Suprapubic skin (tissue), 4 donors: ENCODE measurements around the gene IGFBP7. TPM values are rescaled to one million over a fixed set of nuclear protein-coding genes. Genes with fewer than 3 reads are reported as not detected.

Experiments
- DNase-seq, 2 donors: peaks; one replicate each; pipeline ENCODE4 v3.0.0-alpha.2; 2019; ENCODE audit warnings: low spot score in 2 of 2
- H3K27ac ChIP-seq: fragments of 200-600 bp; sonication (generic); one replicate; pipeline ENCODE4 v1.5.1; 2019
- H3K27me3 ChIP-seq: fragments of 200-600 bp; sonication (generic); one replicate; pipeline ENCODE4 v1.5.1; 2019
- H3K36me3 ChIP-seq: fragments of 200-600 bp; sonication (generic); one replicate; pipeline ENCODE4 v1.5.1; 2019
- H3K4me1 ChIP-seq: fragments of 200-600 bp; sonication (generic); one replicate; pipeline ENCODE4 v1.5.1; 2019
- H3K4me3 ChIP-seq: fragments of 200-600 bp; sonication (generic); one replicate; pipeline ENCODE4 v1.5.1; 2019; ENCODE audit warnings: mild to moderate bottlenecking
- H3K9me3 ChIP-seq: fragments of 200-600 bp; sonication (generic); one replicate; pipeline ENCODE4 v1.5.1; 2019
- CTCF ChIP-seq, 2 donors: fragments of 200-600 bp in 1 of 2; fragments of 450-650 bp in 1 of 2; sonication (generic) in 1 of 2; IDR thresholded peaks; one replicate each; pipeline ENCODE4 v1.5.1; 2016 to 2019; ENCODE audit warnings: antibody characterized with exemption in 2 of 2, mild to moderate bottlenecking in 1 of 2, moderate library complexity in 1 of 2
- EP300 ChIP-seq: sonication (generic); formaldehyde crosslinking; IDR thresholded peaks from one replicate; pipeline ENCODE4 v1.6.1; 2017; ENCODE audit warnings: antibody characterized with exemption
- POLR2A ChIP-seq, 2 donors: fragments of 450-650 bp; IDR thresholded peaks; one replicate each; pipeline ENCODE4 v1.6.1; 2017; ENCODE audit warnings: antibody characterized with exemption in 2 of 2, mild to moderate bottlenecking in 2 of 2, moderate library complexity in 2 of 2
- POLR2AphosphoS5 ChIP-seq, 3 donors: sonication (generic); formaldehyde crosslinking; IDR thresholded peaks; one replicate each; pipeline ENCODE4 v1.6.1; 2017; ENCODE audit warnings: antibody characterized with exemption in 3 of 3
- WGBS: methylation state at CpG from one replicate; pipeline ENCODE4 v1.1.5; 2018; 5-methylcytosine and 5-hydroxymethylcytosine counted together
- total RNA-seq, 4 donors: library from RNA; depleted of rRNA; stranded (reverse); fragments of >200 nt; gene quantifications; one replicate each; pipeline ENCODE4 v1.1.0, GENCODE V29; 2016

Gene IGFBP7
- total RNA-seq, 4 donors from 2014 or later = 85.3 to 152 (median 125) TPM

DNA sequence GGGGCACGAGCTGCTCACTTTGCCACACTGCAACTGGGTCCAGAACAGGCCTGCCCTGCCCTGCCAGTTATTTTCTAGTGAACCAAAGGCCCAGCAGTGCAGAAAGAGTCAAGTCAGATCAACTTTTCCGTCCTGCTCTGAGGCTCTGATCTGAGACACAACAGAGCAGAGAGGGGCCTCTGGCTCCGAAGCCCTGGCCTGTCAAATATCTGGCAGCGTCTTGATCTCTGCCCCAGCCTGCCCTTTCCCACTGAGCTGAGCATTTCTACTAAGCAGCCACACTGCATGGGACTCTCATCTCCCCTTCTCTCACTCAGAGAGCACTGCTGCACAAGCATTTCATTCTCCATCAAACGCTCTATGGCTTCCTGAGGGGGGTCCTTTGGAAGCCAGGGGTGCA is 11.8 kb downstream of the IGFBP7 start:
- WGBS = 51% methylated on average over 5 of the region's 5 CpGs
- Histone ChIP-seq H3K27ac (peak overlapping the region; percentile 56), H3K9me3 (no peaks in the 10 kb centered on the region), H3K36me3 (no peaks in the 10 kb centered on the region), H3K4me1 (peaks cover 74% of the 10 kb centered on the region), H3K4me3 (no peak overlapping the region), H3K27me3 (no peaks in the 10 kb centered on the region)
- TF ChIP-seq POLR2AphosphoS5 (IDR thresholded peaks at IDR 0.05) (no peak), EP300 (no peak), CTCF (IDR thresholded peaks at IDR 0.05) (no peak), POLR2A (IDR thresholded peaks at IDR 0.05) (no peak)
- no peak for DNase-seq

DNA sequence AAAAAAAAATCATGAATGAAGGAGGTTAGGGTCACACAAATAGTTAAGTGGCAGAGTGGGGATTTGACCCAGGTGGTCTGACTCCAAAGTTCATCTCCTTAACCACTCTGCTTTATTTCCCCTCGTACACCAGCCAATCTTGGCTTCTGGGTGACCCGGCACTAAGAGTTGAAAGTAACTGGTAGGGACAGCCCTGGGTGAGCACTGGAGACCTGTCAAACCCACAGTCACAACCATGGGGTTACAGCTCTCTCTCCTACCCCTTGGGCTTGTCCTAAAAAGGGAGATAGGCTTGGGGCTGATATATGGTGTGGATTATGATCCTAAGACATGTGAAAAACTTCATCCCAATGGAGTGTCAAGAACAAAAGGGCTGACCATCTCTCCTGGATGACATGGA is 12.5 kb downstream of the IGFBP7 start:
- no peaks in the 10 kb centered on the region for H3K9me3 ChIP-seq
- 81% methylated on average over 2 of the region's 2 CpGs for WGBS
- H3K27ac ChIP-seq = peak overlapping the region; percentile 56
- no peak for TF ChIP-seq EP300
- no peak for TF ChIP-seq POLR2A (IDR thresholded peaks at IDR 0.05)
- no peak for TF ChIP-seq CTCF (IDR thresholded peaks at IDR 0.05)
- no peak for TF ChIP-seq POLR2AphosphoS5 (IDR thresholded peaks at IDR 0.05)
- H3K36me3 ChIP-seq = no peaks in the 10 kb centered on the region
- peaks cover 67% of the 10 kb centered on the region for H3K4me1 ChIP-seq
- no peaks in the 10 kb centered on the region for H3K27me3 ChIP-seq
- DNase-seq = no peak
- no peak overlapping the region for H3K4me3 ChIP-seq

DNA sequence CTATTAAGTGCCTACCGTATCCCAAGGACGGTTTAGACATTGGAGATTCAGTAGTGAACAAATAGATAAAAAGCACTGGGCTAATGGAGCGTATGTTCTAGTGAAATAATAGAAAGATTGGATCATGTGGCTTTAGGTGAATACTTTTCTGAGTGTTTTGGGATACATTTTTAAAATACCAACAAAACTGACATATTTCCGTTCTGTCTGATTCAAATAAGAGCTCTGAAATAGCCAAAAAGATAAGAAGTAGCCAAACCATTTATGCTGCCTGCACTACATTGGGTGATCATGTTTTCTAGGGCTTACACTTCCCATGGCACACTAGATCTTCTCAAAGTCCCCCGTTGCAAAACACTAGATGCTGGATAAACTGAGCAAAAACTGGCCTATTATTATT is 14.2 kb downstream of the IGFBP7 start:
- Histone ChIP-seq H3K27ac (no peak overlapping the region), H3K9me3 (no peaks in the 10 kb centered on the region), H3K27me3 (no peaks in the 10 kb centered on the region), H3K4me1 (peaks cover 55% of the 10 kb centered on the region), H3K4me3 (no peak overlapping the region), H3K36me3 (no peaks in the 10 kb centered on the region)
- no peak for DNase-seq
- 72% methylated on average over 5 of the region's 5 CpGs for WGBS
- TF ChIP-seq CTCF (IDR thresholded peaks at IDR 0.05) (no peak), POLR2A (IDR thresholded peaks at IDR 0.05) (no peak), EP300 (no peak), POLR2AphosphoS5 (IDR thresholded peaks at IDR 0.05) (no peak)

DNA sequence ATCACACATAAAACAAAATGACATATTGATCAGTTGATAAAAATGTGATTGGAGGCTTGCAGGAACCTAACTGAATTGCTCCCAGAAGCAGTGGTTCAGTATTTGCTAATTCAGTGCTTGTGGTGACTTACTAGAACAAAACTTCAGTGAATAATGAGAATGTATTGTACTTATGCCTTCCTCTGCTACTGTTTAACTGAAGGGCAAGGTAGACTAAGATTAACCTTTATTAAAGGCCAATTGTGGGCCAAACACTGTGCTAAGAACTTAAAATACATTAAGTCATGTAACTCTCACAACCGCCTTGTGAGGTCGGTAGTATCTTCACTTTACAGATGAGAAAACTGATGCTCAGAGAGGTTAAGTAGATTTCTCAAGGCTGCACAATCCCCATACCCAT is 14.9 kb downstream of the IGFBP7 start:
- no peak for DNase-seq
- Histone ChIP-seq H3K4me3 (no peak overlapping the region), H3K36me3 (no peaks in the 10 kb centered on the region), H3K9me3 (no peaks in the 10 kb centered on the region), H3K27me3 (no peaks in the 10 kb centered on the region), H3K4me1 (peaks cover 54% of the 10 kb centered on the region), H3K27ac (peak overlapping the region; percentile 19)
- WGBS = 94% methylated on average over 2 of the region's 2 CpGs
- TF ChIP-seq CTCF (IDR thresholded peaks at IDR 0.05) = no peak
- TF ChIP-seq POLR2AphosphoS5 (IDR thresholded peaks at IDR 0.05) = no peak
- no peak for TF ChIP-seq POLR2A (IDR thresholded peaks at IDR 0.05)
- TF ChIP-seq EP300 = no peak

DNA sequence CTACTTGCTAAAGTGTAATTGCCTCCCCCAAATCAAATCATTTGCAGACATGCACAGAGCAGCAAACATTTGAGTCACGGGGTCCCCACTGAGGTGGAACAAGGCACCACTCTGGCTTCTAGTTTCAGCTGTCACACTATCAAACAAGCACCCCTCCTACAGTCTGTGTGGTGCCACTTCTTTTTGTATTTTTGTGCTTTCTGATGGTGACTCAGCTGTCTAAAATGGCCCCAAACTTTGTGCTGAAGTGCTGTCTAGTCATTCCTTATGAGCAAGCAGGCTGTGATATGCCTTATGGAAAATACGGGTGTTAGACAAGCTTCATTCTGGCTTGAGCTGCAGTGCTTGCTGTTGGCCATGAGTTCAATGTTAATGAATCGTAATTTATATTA is 15.4 kb downstream of the IGFBP7 start:
- Histone ChIP-seq H3K27ac (peak overlapping the region; percentile 47), H3K36me3 (no peaks in the 10 kb centered on the region), H3K4me1 (peaks cover 53% of the 10 kb centered on the region), H3K27me3 (no peaks in the 10 kb centered on the region), H3K4me3 (no peak overlapping the region), H3K9me3 (no peaks in the 10 kb centered on the region)
- WGBS = 86% methylated on average over 3 of the region's 3 CpGs
- TF ChIP-seq POLR2A (IDR thresholded peaks at IDR 0.05) (no peak), POLR2AphosphoS5 (IDR thresholded peaks at IDR 0.05) (no peak), EP300 (no peak), CTCF (IDR thresholded peaks at IDR 0.05) (no peak)
- no peak for DNase-seq
